Measurements from ENCODE around the gene ZNF207.
"Not testable (repeated sequence)": the region's sequence is repeated elsewhere in the genome, so short reads cannot be mapped to it uniquely, and the experiment has no call there.

ZNF207 gene

DNA sequence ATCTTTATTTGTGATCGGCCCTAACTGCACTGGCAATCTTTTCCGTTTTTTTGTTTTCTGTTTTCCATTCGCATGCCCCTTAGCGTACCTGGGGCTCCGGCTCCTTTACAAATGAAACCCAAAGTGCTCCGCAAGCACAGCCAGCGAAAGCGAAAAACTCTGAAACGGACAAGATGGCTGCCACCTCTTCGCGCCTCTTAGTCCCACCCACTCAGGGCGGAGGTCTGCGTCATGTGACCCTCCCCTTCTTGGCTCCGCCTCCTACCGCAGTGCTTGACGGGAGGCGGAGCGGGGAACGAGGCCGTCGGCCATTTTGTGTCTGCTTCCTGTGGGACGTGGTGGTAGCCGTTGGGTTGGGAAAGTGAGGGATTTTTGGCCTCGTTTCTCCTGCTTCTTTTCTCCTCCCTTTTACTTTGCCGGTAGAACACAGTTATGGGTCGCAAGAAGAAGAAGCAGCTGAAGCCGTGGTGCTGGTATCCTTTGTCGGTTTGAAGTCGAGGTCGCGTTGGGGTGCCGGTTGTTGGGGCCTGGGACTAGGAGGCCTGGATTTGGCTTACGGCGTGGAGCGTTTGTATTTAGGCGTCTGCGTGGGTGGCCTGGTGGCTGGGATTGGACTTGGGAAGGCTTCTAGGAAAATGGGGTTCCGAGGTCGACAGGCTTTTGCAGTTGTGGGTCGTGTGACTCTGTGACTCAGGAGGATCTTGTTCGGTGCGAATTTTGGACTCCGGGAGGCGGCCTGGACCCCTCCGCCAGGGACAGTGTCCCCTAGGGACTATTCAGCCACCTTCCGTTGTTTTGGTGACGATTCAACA, at the start of gene ZNF207:
Gene ZNF207 (plus strand): TSS at position 304 of the 812 bp plus-strand sequence. CDS start 129 bp downstream, at position 433.
- intact Hi-C loops (cut with DNase I): no loop called here
- DNase-seq: peak; percentile 88 to 99 (median 93)

DNA sequence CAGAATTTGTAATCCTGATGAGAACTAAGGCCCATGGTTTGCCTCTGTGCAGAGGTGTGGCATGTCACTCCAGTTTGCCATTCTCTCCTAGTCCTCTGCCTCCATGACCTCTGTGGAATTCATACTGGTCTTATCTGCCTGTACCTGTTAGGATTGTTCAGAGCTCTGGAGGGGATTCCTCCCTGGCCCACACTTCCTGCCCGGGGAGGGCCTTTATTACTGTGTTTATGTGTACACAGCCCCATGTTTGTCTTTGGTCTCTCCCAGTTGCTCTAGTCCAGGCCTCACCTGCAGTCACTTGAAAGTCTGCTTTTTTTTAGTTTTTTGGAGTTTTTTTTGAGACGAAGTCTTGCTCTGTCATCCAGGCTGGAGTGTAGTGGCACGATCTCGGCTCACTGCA, 47.9 kb upstream of the ZNF207 start:
- intact Hi-C loops (cut with DNase I): no loop called here
- DNase-seq: no peak

DNA sequence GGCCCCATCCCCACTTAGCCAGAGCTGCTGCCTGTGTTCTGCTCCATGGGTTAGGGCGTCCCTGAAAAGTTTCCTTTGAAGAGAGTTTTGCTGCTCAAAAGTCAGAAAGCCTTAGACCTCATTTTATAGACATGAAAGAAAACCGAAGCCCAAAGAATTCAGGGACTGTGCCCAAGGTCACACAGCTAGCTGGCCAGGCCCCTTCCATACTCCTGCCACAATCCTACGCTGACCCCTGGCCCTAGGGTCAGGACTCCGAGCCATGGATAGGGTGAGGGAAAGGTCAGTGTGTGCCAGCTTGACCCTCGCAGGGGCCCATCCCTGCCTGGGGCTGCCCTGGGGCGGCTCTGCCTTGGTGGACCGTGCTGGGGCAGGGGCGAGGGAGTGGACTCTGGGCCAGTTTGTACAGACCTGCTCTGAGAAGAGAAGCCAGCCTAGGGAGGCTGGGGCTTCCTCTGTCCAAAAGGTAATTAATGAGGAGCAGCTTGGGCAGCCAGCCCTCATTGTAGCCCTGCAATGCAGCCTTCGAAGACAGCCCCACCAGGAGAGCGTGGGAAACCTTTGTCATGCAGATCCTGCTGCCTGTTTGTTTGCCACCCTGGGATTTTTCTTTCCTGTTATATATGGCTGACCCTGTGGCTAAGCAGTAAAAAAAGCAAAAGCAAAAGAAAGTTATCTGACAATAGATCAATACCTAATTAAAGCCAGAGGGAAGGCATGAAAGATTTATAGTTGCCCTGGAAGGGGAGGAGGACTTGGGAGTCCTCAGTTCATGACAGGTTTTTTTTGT, 46.9 kb upstream of the ZNF207 start:
- intact Hi-C loops (cut with DNase I): no loop called here
- DNase-seq: no peak

DNA sequence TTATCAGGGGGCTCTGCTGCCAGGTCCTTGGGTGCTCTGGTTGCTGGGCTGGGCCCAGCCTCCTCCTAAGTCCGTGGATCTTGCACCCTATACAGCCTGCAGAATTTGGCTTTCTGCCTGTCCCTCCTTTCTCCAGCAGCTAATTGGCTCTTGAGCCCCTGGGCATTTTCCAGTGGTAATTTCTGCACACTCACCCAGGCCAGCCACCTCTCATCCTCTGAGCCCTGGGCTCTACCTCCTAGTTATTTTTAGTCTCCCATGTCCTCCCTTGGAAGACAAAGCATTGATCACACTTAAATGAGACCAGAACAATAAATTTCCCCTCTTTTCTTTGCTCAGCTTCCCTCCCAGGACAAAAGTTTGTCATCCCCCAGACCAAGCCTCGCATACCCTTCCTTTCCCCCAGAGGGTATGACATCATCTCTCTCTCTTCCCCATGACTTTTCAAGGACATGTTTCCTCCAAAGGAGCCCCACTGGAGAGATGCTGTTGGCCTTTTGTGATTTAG, 46.1 kb upstream of the ZNF207 start:
- intact Hi-C loops (cut with DNase I): no loop called here

DNA sequence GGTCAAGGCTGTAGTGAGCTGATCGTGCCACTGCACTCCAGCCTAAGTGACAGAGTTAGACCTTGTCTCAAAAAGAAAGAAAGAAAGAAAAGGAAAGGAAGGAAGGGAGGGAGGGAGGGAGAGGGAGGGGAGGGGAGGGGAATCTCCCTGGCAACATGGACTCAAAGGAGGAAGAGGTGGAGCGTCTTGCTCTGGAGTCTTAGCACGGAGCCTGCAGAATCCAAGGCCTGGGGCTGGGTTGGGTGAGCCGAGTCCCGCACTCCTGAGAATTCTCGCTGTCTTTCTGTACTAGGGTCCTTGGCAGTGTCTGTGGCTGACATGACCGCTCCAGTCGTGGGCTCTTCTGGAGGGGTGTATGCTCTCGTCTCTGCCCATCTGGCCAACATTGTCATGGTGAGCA, 44.9 kb upstream of the ZNF207 start:
- no peak for DNase-seq
- intact Hi-C loops (cut with DNase I): no loop called here

More for the DNA sequence above, 46.1 kb upstream of the ZNF207 start:
- no peak for DNase-seq

DNA sequence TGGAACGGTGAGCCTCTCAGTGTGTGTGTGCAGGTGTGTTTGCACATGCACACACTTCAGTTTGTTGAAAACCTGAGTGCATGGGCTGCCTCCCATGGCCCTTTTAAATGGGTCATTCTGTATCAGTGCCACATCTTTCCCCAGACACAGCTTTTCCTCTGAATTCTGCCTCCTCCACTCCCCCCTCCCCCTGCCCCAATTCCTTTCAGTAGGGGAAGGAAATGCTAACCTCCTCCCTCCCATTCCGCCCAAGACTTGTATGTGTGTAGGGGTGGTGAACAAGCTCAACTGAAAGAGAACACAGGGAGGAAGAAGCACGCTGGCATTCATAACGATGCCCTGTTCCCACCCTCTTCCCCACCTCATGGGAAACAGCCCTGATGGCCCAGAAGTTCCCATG, 42.3 kb upstream of the ZNF207 start:
- DNase-seq: no peak
- intact Hi-C loops (cut with DNase I): no loop called here

DNA sequence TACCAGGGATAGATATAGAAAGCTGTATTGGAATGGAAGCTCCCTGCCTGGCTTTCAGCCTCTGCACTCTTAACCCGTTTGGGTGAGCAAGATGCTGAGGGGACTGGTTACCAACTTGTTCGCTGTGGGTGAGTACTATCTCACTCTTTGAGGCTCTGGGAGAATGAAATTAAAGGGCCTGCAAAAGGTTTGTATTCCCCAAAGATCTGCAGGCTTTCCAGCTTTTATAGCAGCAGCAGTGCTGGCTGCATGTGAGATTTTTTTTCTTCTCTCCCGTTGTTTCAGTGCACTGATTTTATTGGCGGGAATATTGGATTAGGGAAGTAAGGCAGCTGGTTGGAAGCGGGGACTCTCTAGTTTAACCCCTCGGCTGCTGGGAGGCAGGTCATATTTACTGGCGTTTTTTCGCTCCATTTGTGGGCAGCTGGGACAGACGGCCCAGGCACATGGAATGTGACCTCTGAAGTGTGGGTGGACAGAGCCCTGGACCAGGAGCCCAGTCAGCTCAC, 38.9 kb upstream of the ZNF207 start:
- DNase-seq: peak in 1 of 10 donors; percentile 52
- intact Hi-C loops (cut with DNase I): no loop called here

DNA sequence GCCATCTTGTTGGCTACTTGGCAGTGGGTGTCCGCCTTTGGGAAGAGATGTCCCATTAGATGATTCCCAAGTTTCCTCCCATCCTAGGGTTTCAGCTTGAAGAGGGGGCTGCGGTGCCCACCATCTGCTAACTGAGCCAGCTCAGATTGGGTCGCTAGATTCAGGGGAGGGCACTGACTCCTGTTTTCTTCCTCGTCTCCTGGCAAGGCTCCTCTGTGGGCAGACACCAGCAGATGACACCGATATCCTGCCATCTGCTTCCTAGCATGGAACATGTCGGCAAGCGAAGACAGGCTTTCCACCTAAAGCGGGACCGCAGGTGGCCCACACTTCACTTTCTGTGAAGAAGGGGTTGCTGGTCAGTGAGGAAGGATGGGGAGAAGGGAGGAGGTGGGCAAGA, 35.3 kb upstream of the ZNF207 start:
- intact Hi-C loops (cut with DNase I): no loop called here
- peak in 1 of 10 donors; percentile 39 for DNase-seq

DNA sequence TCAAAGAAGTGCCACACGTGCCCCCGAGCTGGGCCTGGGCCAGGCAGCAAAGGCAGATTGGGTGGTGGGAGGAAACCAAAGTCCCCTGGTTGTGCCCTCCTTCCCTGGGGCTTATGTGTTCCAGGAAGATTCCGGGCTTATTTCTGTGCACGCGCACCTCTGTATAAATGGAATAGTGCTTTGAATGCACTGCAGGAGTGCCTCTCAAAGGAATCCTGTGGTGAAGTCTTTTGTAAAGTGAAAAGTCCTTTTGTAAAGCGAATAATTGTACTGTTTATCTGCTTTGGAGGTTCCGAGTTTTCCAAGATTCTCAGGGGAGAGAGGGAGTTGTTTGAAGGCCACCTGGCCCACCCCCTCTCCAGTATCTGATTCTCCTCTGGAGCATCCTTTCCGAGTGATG, 34.8 kb upstream of the ZNF207 start:
- intact Hi-C loops (cut with DNase I): no loop called here

DNA sequence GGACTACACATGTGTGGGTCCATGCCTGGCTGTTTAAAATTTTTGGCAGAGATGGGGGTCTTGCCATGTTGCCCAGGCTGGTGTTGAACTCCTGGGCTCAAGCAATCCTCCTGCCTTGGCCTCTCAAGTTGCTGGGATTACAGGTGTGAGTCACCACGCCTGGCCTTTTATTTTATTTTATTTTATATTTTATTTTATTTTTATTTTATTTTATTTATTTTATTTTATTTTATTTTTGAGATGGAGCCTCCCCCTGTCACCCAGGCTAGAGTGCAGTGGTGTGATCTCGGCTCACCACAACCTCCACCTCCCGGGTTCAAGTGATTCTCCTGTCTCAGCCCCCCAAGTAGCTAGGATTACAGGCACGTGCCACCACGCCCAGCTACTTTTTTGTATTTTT, 33.3 kb upstream of the ZNF207 start:
- peak in 1 of 10 donors; percentile 20 for DNase-seq
- intact Hi-C loops (cut with DNase I): not testable (repeated sequence)

More for the DNA sequence above, 34.8 kb upstream of the ZNF207 start:
- DNase-seq: peak in 1 of 10 donors; percentile 16

DNA sequence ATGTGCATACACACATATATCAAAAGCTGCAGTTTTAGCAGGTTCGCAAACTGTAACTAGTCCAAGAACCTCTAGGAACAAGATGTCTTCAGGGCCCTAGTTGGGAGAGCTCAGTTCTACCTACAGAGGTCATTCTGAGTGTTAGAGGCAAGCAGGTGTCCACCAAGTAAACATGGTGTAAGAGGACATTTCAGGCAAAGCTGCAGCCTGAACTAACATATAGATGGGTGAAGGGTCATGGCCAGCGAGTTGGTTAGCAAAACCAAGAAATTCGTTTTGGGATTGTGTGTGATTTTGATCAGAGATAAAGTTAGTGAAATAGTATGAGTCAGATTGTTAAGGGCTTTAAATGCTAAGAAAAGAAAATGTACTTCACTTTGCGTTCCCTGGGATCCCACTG, 32.6 kb upstream of the ZNF207 start:
- intact Hi-C loops (cut with DNase I): no loop called here
- peak in 1 of 10 donors; percentile 1 for DNase-seq

DNA sequence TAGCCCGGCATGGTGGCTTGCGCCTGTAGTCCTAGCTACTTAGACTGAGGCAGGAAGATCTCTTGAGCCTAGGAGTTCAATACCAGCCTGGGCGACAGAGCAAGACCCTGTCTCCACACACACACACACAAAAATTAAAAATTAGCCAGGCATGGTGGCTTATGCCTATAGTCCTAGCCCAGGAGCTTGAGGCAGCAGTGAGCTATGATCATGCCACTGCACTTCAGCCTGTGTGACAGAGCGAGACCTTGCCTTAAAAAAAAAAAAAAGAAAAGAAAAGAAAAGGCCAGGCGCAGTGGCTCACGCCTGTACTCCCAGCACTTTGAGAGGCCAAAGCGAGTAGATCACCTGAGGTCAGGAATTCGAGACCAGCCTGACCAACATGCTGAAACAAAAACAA, 31.9 kb upstream of the ZNF207 start:
- no peak for DNase-seq
- intact Hi-C loops (cut with DNase I): no loop called here

DNA sequence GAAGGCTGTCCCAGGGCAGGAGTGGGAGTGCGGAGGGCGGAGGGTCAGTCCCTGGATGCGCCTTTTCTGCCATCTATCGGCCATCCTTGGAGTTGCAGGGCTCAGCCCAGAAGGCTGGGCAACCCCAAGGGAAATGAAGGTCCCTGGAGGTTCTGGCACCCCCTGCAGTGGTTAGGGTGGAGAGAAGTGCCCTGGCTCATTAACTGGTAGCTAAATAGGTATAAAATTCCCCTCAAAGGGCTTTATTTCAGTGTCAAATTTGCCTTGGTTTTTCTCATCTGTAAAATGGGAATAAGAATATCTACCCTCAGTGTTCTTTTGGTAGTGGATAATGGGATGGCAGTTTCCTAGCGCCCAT, 30.4 kb upstream of the ZNF207 start:
- intact Hi-C loops (cut with DNase I): loop anchor here (1.0 kb wide), 1 partner anchor 66 kb away; no protein-coding TSS in a partner anchor
- DNase-seq: peak; percentile 45 to 96 (median 80)

DNA sequence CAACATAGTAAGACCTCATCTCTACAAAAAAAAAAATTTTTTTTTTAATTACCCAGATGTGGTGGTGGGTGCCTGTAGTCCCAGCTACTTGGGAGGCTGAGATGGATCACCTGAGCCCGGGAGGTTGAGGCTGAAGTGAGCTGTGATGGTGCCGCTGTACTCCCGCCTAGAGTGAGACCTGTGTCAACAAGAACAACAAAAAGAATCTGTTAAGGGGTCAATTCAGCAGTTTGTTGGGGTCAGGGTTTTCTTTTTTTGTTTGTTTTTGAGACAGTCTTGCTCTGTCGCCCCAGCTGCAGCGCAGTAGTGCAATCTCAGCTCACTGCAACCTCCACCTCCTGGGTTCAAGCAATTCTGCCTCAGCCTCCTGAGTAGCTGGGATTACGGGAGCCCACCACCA, 29.9 kb upstream of the ZNF207 start:
- peak in 1 of 10 donors; percentile 54 for DNase-seq
- intact Hi-C loops (cut with DNase I): not testable (repeated sequence)

DNA sequence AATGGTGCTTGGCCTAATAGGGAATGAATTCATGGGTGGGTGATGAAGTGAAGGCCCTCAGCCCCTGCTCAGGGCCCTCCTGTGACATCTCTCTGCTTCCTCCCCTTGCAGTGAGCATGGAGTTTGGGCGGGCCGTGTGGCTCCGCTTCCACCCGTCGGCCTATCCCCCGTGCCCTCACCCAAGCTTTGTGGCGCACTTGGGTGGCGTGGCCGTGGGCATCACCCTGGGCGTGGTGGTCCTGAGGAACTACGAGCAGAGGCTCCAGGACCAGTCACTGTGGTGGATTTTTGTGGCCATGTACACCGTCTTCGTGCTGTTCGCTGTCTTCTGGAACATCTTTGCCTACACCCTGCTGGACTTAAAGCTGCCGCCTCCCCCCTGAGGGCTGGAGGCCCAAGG, 29.1 kb upstream of the ZNF207 start:
- intact Hi-C loops (cut with DNase I): no loop called here
- DNase-seq: peak in 1 of 10 donors; percentile 59

DNA sequence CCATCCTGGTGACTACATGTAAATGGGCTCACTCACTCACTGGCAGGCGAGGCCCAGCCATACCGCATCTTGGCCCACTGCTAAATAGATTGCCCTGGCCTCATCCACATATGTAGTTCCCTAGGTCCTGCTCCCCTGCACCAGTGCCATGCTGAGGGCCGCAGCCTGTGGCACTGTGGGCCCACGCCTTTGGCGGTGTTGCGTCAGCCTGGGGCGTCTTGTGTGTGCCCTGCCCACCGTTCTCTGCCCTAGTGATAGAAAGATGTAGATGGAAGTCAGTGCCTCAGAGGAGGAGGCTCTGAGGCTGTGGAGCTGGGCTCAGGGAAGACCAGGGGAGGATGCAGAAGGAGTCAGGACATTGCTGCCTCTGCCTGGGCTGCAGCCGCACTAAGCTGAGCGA, 26.9 kb upstream of the ZNF207 start:
- DNase-seq: peak in 1 of 10 donors; percentile 83
- intact Hi-C loops (cut with DNase I): no loop called here

DNA sequence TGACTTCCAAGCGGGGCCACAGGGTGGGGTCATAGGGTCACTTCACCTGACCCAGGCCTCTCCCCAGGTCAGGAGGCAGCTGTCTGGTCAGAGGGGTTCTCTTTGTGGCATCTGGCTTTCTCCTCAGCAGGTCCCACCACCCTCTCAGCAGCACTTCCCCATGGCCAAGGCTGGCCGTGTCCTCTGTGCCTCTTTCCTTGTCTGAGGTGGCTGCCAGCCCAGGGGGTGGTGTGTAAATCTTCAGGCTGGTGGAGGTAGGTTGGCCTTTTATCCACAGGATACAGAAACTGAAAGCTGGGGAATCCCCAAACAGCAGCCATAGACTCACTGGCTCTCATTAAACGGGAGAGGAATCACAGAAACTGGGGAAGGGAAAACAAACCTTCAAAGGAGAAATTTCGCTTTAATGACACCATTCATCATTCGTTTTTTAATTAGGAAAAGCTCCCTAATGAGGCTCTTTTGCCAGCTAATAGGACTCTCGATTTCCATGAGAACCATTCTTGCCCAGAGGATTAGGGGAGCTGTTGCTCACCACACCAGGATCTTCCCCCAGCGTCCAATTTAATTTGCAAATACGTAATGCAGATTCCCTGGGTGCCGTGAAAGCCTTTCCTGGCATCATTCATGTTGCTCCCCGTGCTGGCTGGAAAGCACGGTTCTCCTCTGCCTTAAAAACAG, 26.0 kb upstream of the ZNF207 start:
- intact Hi-C loops (cut with DNase I): no loop called here
- DNase-seq: peak in 4 of 10 donors; percentile 29 to 83 (median 50)

DNA sequence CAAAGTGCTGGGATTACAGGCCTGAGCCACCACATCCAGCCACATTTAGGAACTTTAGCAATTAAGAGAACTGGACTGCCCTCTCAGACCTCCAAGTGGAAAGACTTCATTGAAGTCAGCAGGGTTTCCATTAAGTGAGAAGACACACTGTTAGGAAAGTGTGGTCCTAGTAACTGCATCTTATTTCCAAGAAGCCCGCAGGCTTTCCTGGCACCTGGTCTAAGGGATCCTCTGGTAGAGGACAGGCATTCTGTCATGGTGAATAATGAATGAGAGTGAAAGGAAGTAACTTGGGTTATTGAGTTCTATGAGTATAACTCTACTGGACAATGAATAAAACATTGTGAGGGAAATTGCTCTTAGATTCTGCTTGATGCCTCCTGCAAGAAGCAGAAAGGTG, 22.0 kb upstream of the ZNF207 start:
- intact Hi-C loops (cut with DNase I): no loop called here

DNA sequence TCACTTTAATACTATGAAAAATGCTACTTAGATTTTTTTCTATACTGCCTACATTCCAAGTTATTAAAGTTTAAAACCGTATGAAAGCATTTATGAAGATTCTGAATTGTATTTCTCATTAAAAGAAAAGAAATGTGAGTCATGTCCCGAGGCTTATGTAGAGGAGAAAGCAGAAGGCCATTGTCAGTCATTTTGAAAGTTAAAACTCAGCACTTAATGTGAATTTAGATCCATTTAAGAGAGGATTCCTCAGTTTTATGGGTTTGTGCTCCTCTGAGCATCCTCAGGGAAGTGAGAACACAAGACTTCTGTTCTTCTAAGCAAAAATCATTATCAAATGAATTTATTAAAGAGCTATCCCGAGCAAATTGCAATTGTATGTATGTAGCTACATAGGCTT, 19.8 kb upstream of the ZNF207 start:
- intact Hi-C loops (cut with DNase I): no loop called here
- no peak for DNase-seq

More for the DNA sequence above, 22.0 kb upstream of the ZNF207 start:
- peak in 1 of 10 donors; percentile 16 for DNase-seq

DNA sequence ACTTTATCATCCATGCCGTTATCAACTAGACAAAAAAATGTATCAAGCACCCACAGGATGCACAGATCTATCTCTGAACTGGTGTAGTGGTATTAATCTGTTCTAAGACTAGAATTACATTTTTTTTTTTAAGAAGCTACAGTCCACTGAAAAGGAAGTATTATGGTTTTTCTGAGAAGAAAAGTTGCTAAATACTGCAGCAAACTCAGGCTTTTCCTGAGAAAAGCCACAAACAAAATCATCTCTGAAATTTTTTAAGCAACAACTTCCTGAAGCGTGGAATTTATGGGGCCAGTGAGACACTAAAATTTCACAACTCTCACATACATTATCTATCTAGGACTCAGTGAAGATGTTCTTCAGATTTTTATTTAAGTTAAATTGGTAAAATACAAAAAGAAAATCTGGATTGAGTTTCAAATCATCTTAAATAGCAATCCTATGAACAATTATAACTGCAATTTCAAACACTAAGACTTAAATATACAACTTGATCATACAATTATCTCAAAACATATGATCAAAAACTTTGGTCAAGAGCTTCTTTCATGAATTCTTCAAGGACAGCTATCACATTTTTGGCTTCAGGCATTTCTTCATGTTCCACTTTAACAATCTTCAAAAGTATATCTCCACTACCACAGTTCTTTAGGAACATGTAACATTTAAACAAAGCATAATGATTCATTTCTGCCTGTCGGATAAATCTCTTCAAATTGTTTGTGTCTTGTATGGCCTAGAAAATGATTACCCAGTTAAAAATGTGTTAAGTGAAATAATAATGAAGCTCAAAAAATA, 18.5 kb upstream of the ZNF207 start:
- intact Hi-C loops (cut with DNase I): no loop called here
- no peak for DNase-seq
